ENCODE results near the gene FABP7.

Gene FABP7

GRCh38 chr6:122831511-122831910 lies 52.0 kb downstream of the FABP7 start:
- in situ Hi-C loops (cut with MboI; ENCODE audit: low sequenced_read_pairs): loop anchor here (25.0 kb wide), 2 partner anchors 94 to 344 kb away; no protein-coding TSS in a partner anchor

- in situ Hi-C loops (cut with MboI; ENCODE audit: low sequenced_read_pairs): loop anchor here (25.0 kb wide), 2 partner anchors 95 to 345 kb away; no protein-coding TSS in a partner anchor
Measured at GRCh38 chr6:122832459-122832858, 52.9 kb downstream of the FABP7 start.

- in situ Hi-C loops (cut with MboI; ENCODE audit: low sequenced_read_pairs): loop anchor here (25.0 kb wide), 2 partner anchors 96 to 346 kb away; no protein-coding TSS in a partner anchor
Measured at GRCh38 chr6:122833021-122833491, 53.5 kb downstream of the FABP7 start.

All from HL-60/S4 treated with phorbol 12-myristate 13-acetate at 8.2 ng/mL for 4 days and 3 days (cell line).